GM15510 (cell line): ENCODE results near the gene PITPNB.

Source experiments
- POLR2A ChIP-seq: IDR thresholded peaks from 3 replicates; pipeline ENCODE4 v1.6.1; 2011; ENCODE audit warnings: borderline replicate concordance; ENCODE audit not compliant: insufficient read length; ENCODE audit errors: extremely low read depth

The PITPNB gene

GRCh38 chr22:27842669-27843431 lies 76.2 kb downstream of the PITPNB start:
- no peak for TF ChIP-seq POLR2A

GRCh38 chr22:27842201-27842600 lies 76.9 kb downstream of the PITPNB start:
- TF ChIP-seq POLR2A: no peak

- TF ChIP-seq POLR2A: no peak
Observed at GRCh38 chr22:27840436-27840835, 78.6 kb downstream of the PITPNB start.

GRCh38 chr22:27839057-27839660 lies 79.9 kb downstream of the PITPNB start:
- no peak for TF ChIP-seq POLR2A

GRCh38 chr22:27836181-27836580 lies 82.9 kb downstream of the PITPNB start:
- no peak for TF ChIP-seq POLR2A

GRCh38 chr22:27835446-27835845 lies 83.6 kb downstream of the PITPNB start:
- TF ChIP-seq POLR2A: no peak

GRCh38 chr22:27834364-27835185 lies 84.5 kb downstream of the PITPNB start:
- TF ChIP-seq POLR2A: no peak

GRCh38 chr22:27833803-27834202 lies 85.3 kb downstream of the PITPNB start:
- TF ChIP-seq POLR2A: no peak

- TF ChIP-seq POLR2A: no peak
Observed at GRCh38 chr22:27832606-27833005, 86.5 kb downstream of the PITPNB start.

GRCh38 chr22:27829620-27830019 lies 89.4 kb downstream of the PITPNB start:
- TF ChIP-seq POLR2A: no peak

- TF ChIP-seq POLR2A: no peak
Observed at GRCh38 chr22:27827604-27828587, 91.2 kb downstream of the PITPNB start.

GRCh38 chr22:27825174-27825573 lies 93.9 kb downstream of the PITPNB start:
- no peak for TF ChIP-seq POLR2A

- no peak for TF ChIP-seq POLR2A
Observed at GRCh38 chr22:27823221-27823620, 95.8 kb downstream of the PITPNB start.
